NCI-H146 treated with DMSO at 0.1 percent for 48 hours (cell line): ENCODE results near the gene BCL2.

Experiments used
- DNase-seq: peaks from one replicate; lab custom pipeline; 2025; ENCODE audit not compliant: unreplicated experiment; lab: John Stamatoyannopoulos, UW

BCL2 gene

DNA sequence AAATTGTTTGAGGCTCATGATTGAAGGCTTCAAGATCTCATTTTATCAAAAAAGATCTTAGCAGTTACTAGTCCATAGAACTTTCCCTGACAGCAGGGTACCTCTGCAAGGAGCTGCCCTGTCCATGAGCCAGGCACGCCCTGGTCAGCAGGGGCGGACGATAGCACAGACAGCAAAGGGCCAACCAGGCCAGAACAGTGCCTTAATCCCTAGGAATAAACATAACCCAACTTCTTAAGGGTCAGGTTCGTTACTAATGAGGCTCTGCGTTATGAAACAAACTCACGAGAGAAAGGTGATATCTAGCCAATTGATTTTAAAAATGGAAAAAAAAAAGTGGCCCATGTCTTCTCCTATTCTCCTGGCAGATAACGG lies 59.2 kb downstream of the BCL2 start:
- DNase-seq = no peak

GRCh38 chr18:63259567-63260379 lies 59.8 kb downstream of the BCL2 start:
- peak; percentile 98 for DNase-seq

DNA sequence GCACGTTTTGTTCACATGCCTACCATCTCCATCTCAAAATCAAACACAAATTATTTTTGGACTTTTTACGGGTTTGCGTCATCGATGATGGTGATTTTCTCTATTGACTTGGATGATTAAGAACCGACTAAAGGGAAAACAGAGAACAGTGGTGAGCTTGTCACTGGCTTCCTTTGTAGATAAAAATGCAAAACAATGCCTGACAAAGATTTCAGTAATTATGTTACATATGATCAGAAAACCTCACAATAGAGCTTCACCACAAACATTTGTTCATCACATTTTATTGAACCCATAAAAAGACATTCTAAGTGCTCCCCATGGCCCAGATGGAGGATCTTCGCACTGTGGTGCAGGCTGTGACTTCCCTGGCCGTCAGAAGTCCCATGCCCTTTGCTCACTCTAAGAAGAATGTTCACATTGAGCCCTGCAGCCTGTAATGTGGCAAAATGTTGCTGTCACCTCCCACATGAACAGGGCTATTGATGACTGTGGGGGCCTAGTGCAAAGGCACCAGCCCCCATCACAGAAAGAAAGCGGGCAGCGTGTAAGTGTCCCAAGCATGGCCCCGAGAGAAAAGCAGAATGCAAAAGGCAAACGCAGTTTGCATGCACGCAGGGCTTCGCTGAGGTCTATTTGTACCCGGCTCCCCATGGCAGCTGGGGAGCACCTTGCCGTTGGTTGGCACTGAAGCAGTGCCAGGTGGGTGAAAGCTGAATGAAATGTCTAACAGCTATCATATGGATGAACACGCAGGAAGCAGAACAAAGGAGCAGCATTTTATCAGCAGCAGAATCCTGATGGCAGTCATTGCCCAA lies 60.6 kb downstream of the BCL2 start:
- DNase-seq = no peak

DNA sequence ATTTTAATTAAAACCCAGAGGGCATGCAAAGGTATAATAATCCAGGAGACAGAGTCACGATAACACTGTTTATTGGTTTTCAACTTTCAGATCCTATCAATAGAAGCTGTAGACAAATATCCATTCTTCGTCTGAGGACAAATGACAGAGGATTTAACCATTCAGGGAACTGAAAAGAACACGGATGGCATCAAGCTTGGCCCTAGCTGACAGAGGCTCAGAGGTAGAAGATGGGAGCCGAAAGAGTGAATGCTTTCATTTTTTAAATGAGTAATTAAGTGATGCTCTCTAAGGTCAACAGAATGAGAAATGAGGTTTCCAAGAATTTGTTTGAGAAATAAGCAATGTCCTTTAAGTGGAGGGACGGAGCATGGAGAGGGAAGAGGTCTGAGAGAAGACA lies 62.1 kb downstream of the BCL2 start:
- no peak for DNase-seq

- DNase-seq = no peak
Observed at GRCh38 chr18:63255435-63255834, 64.1 kb downstream of the BCL2 start.

DNA sequence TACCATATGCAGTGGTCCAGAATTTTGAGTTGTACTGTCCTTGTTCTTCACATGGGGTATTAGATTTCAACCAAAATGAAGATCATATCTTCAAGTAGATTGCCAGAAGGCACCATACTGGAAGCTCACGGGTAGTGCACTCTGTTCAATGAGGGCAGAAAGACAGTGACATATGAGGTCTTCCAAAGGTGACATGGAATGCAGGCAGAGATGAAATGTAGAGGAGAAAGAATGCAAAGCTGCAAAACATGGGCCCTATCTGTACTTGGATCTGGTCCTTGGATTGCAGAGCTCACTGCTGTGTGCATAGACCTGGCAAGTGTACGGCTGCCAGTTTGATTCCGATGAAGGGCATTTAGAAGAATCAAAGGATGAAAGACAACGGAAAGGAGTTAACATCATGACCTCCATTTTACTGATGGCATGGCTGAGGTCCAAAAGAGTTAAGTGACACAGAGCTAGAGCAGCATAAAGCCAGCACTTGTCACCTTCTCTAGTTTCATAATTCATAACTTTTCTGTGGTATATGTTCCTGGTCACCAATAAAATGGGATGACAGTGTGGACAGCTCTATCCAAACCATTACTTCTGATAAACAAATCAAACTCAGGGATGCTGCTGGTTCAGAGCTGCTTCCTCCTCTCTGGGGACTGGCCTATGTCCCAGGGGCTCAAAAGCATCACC lies 64.7 kb downstream of the BCL2 start:
- DNase-seq = no peak

- no peak for DNase-seq
Observed at GRCh38 chr18:63253428-63254372, 65.9 kb downstream of the BCL2 start.

- DNase-seq = no peak
Observed at GRCh38 chr18:63253014-63253413, 66.6 kb downstream of the BCL2 start.

DNA sequence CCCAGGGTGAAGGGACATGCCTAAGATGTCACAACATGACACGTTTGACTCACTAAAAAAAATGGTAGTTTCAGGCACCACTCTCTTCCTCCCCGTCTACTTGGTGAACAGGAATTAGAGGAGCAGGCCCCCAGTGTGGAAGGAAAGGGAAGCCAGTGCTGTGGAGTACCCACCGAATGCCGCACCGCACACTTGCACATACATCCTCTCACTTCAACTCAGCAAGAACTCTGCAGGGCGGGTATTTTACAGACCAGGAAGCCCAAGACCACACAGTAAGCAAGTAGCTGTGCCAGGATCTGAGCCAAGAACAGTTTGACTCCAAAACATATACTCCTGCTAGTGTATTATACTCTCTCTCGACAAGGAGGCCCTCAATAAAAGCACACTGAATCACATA lies 69.8 kb downstream of the BCL2 start:
- no peak for DNase-seq

DNA sequence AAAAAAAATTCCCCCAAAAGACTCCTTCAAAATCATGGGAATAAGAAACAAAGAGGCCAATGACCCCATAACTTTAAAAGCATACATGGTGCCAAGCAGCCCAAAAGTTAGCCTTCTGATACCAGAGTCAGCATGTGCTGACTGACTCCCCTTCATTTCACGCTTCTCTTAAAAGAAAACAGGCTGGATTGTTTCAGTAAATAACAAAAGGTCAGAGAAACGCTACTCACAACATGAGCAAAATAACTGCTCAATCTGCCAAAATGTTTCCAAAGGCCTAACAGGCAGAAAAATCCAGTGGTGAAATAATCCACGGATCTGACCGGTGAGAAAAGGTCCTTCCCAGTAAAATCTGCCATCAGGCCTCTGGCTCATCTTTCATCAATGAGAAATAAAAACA lies 71.6 kb downstream of the BCL2 start:
- no peak for DNase-seq

- DNase-seq = no peak
Observed at GRCh38 chr18:63247506-63247905, 72.1 kb downstream of the BCL2 start.

- DNase-seq = no peak
Observed at GRCh38 chr18:63245600-63245999, 74.0 kb downstream of the BCL2 start.

DNA sequence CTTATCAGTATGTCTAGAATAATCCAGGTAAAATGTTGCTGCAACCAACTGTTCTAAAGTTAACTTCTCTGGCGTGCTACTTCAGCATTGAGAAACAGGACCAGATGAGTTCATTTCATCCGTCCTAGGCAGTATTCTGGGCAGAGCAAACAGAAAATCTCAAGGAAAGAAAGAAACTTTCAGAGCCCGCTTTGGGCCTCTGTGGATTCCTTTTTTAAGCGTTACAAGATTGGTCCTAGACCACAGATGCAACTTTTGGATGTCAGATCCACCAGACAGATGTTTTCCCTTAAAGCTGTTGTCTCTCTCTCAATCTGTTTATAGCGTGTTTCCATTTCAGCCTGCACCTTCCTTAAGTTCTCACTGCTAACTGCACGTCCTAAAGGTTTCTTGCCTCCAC lies 75.0 kb downstream of the BCL2 start:
- DNase-seq = no peak

DNA sequence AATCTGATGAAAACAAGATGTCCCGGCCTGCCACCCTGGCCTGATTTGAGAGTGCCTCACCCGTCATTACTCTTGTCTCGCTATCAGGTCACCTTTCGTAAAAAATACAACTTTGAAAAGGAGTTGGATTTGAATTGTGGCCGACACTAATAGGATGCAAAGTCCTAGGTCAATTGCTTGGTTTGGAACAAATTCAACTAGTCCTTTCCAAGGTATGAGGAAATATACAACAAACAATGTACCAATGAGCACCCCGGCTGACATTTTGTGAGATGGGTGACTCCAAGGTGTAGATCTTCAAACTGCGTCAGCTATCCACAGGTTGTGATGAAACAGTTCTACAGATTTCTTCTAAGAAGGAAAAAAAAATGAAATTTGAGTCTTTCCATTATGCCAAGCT lies 77.8 kb downstream of the BCL2 start:
- DNase-seq = no peak

DNA sequence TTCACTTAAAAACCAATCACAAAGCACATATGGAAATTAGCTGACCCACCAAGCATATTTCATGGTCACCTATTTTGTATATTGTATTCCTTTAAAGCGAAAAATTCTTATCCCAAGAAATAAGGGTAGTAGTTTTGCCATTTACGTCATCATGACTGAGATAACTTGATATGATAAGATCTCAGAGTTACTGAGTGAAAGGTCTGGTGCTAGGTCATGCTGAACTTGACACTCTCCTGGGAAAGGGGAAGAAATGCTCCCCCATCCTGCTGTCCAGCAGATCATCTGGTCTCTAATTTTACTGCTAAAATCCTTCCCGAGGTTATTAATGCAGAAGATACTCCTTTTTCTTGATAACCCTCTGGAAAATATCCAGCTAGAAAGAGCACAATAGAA lies 78.3 kb downstream of the BCL2 start:
- no peak for DNase-seq

GRCh38 chr18:63240531-63241316 lies 78.8 kb downstream of the BCL2 start:
- DNase-seq = no peak

GRCh38 chr18:63238693-63239075 lies 80.9 kb downstream of the BCL2 start:
- DNase-seq = peak; percentile 96

GRCh38 chr18:63237881-63238692 lies 81.5 kb downstream of the BCL2 start:
- no peak for DNase-seq
